H1 (cell line): ENCODE measurements around the gene INPP5K. TPM values are rescaled to one million over a fixed set of nuclear protein-coding genes. Genes with fewer than 3 reads are reported as not detected.

Experiments used
- CTCF ChIA-PET: fragments of 300-600 bp; sonication (Branson Sonifier 250); formaldehyde crosslinking; loops from one replicate; lab custom pipeline; 2021; ENCODE audit not compliant: partially characterized antibody; lab: Charles Lee
- POLR2A ChIA-PET: fragments of 300-600 bp; sonication (Branson Sonifier 250); formaldehyde crosslinking; loops from one replicate; lab custom pipeline; 2021; ENCODE audit warnings: inconsistent platforms; ENCODE audit not compliant: partially characterized antibody; lab: Charles Lee
- DNase-seq, 2 experiments: peaks; one replicate each; pipeline versions ENCODE4 v3.0.0 to v3.0.0-alpha.2; 2010 to 2022; ENCODE audit warnings: low spot score in 2 of 2, low read depth in 1 of 2, mixed read lengths in 1 of 2
- FAIRE-seq: peaks from 2 replicates; lab custom pipeline; 2011; peaks lifted over from hg19 to GRCh38; lab: Jason Lieb, UNC
- H2AFZ ChIP-seq: 2 replicates; pipeline ENCODE4 v1.8.1; 2012; ENCODE audit warnings: low read length, inconsistent platforms
- H2AK5ac ChIP-seq: 2 replicates; pipeline ENCODE4 v1.6.1; 2013; ENCODE audit warnings: low read depth, low read length
- H2BK120ac ChIP-seq: replicated peaks from 2 replicates; pipeline ENCODE3; 2013; ENCODE audit warnings: low read depth, low read length, inconsistent platforms
- H2BK12ac ChIP-seq: 2 replicates; pipeline ENCODE4 v1.6.1; 2013; ENCODE audit warnings: low read depth, low read length
- H2BK15ac ChIP-seq: 2 replicates; pipeline ENCODE4 v1.6.1; 2013; ENCODE audit warnings: low read length
- H2BK20ac ChIP-seq: 2 replicates; pipeline ENCODE4 v1.6.1; 2013; ENCODE audit warnings: low read length
- H2BK5ac ChIP-seq: 2 replicates; pipeline ENCODE4 v1.6.1; 2013; ENCODE audit warnings: low read depth, low read length
- H3K14ac ChIP-seq: 2 replicates; pipeline ENCODE4 v1.6.1; 2013; ENCODE audit warnings: inconsistent platforms; ENCODE audit not compliant: insufficient read length
- H3K18ac ChIP-seq: 2 replicates; pipeline ENCODE4 v1.6.1; 2013; ENCODE audit warnings: low read length; ENCODE audit errors: extremely low read depth
- H3K23ac ChIP-seq: 2 replicates; pipeline ENCODE4 v1.6.1; 2013; ENCODE audit warnings: inconsistent platforms; ENCODE audit not compliant: insufficient read length
- H3K23me2 ChIP-seq: 2 replicates; pipeline ENCODE4 v1.6.1; 2013; ENCODE audit warnings: low read depth, low read length
- H3K27ac ChIP-seq: 2 replicates; pipeline ENCODE4 v1.6.1; 2011; ENCODE audit warnings: low read depth, low read length, inconsistent platforms
- H3K27me3 ChIP-seq, 4 experiments: replicated peaks in 1 of 4; 1 replicate in 1 of 4; 2 replicates in 3 of 4; pipeline versions ENCODE4 v1.6.1 to v1.8.1; 2011 to 2013; ENCODE audit warnings: low read length in 3 of 4, mild to moderate bottlenecking in 3 of 4, inconsistent platforms in 2 of 4, mixed read lengths in 2 of 4, moderate library complexity in 1 of 4; ENCODE audit not compliant: control insufficient read depth in 3 of 4, insufficient read depth in 3 of 4; ENCODE audit errors: extremely low read depth in 1 of 4
- H3K36me3 ChIP-seq, 4 experiments: 2 replicates each; pipeline versions ENCODE4 v1.6.1 to v1.8.1; 2011 to 2013; ENCODE audit warnings: mild to moderate bottlenecking in 4 of 4, low read length in 3 of 4, moderate library complexity in 2 of 4, control low read depth in 1 of 4, inconsistent platforms in 1 of 4; ENCODE audit not compliant: insufficient read depth in 4 of 4, control insufficient read depth in 2 of 4
- H3K4ac ChIP-seq: replicated peaks from 2 replicates; pipeline ENCODE3; 2013; ENCODE audit warnings: low read length, low read depth, mixed read lengths, inconsistent platforms; ENCODE audit not compliant: insufficient read length
- H3K4me1 ChIP-seq, 4 experiments: replicated peaks in 1 of 4; 1 replicate in 1 of 4; 2 replicates in 3 of 4; pipeline versions ENCODE4 v1.6.1 to v1.8.1; 2011 to 2013; ENCODE audit warnings: low read length in 3 of 4, inconsistent platforms in 2 of 4, mixed read lengths in 1 of 4; ENCODE audit not compliant: insufficient read depth in 4 of 4, control insufficient read depth in 3 of 4
- H3K4me2 ChIP-seq, 2 experiments: 2 replicates each; pipeline versions ENCODE4 v1.6.1 to v1.8.1; 2011 to 2013; ENCODE audit warnings: low read depth in 2 of 2, low read length in 2 of 2, control low read depth in 1 of 2, inconsistent platforms in 1 of 2, mild to moderate bottlenecking in 1 of 2; ENCODE audit not compliant: insufficient read depth in 1 of 2
- H3K4me3 ChIP-seq, 4 experiments: fragments of 200-600, 300-600 bp in 1 of 4; sonication (generic), shearing (Covaris generic), sonication (Bioruptor Twin) in 1 of 4; 2 replicates each; pipeline versions ENCODE4 v1.5.1 to v1.8.1; 2011 to 2016; ENCODE audit warnings: low read length in 4 of 4, low read depth in 3 of 4, control low read depth in 2 of 4, inconsistent platforms in 2 of 4, mild to moderate bottlenecking in 2 of 4, mixed read lengths in 1 of 4, moderate library complexity in 1 of 4; ENCODE audit not compliant: insufficient read depth in 2 of 4; ENCODE audit errors: extremely low read depth in 1 of 4
- H3K56ac ChIP-seq: replicated peaks from 2 replicates; pipeline ENCODE3; 2013; ENCODE audit warnings: low read depth, mild to moderate bottlenecking, mixed read lengths, low read length, inconsistent platforms; ENCODE audit not compliant: insufficient read length
- H3K79me1 ChIP-seq: 2 replicates; pipeline ENCODE4 v1.6.1; 2013; ENCODE audit warnings: low read depth, low read length, control low read depth
- H3K79me2 ChIP-seq, 2 experiments: 2 replicates each; pipeline versions ENCODE4 v1.6.1 to v1.8.1; 2012 to 2013; ENCODE audit warnings: low read length in 2 of 2, mild to moderate bottlenecking in 2 of 2, inconsistent platforms in 1 of 2; ENCODE audit not compliant: insufficient read depth in 2 of 2, control insufficient read depth in 1 of 2
- H3K9ac ChIP-seq, 4 experiments: replicated peaks in 1 of 4; 1 replicate in 1 of 4; 2 replicates in 3 of 4; pipeline versions ENCODE4 v1.6.1 to v1.8.1; 2011 to 2013; ENCODE audit warnings: low read depth in 3 of 4, low read length in 3 of 4, control low read depth in 2 of 4, mild to moderate bottlenecking in 2 of 4, moderate library complexity in 2 of 4, inconsistent platforms in 1 of 4; ENCODE audit errors: extremely low read depth in 1 of 4
- H3K9me3 ChIP-seq, 2 experiments: 2 replicates each; pipeline versions ENCODE4 v1.6.1 to v1.8.1; 2012 to 2013; ENCODE audit warnings: mild to moderate bottlenecking in 2 of 2, moderate library complexity in 2 of 2, control low read depth in 1 of 2, inconsistent platforms in 1 of 2, low read depth in 1 of 2, low read length in 1 of 2, mixed read lengths in 1 of 2; ENCODE audit not compliant: insufficient read depth in 2 of 2
- H4K20me1 ChIP-seq, 2 experiments: replicated peaks in 1 of 2; 2 replicates each; pipeline versions ENCODE3 to v1.8.1; 2011 to 2013; ENCODE audit warnings: inconsistent platforms in 2 of 2, low read length in 2 of 2, mild to moderate bottlenecking in 1 of 2; ENCODE audit not compliant: insufficient read depth in 2 of 2, control insufficient read depth in 1 of 2
- H4K5ac ChIP-seq: 2 replicates; pipeline ENCODE4 v1.6.1; 2013; ENCODE audit warnings: low read length, low read depth, mixed read lengths, inconsistent platforms; ENCODE audit not compliant: insufficient read length
- H4K8ac ChIP-seq: 2 replicates; pipeline ENCODE4 v1.8.0; 2013; ENCODE audit warnings: mild to moderate bottlenecking, moderate library complexity, low read length, inconsistent platforms; ENCODE audit not compliant: insufficient read depth; ENCODE audit errors: extremely low read depth
- H4K91ac ChIP-seq: replicated peaks from 2 replicates; pipeline ENCODE3; 2013; ENCODE audit warnings: low read length, mixed read lengths, inconsistent platforms; ENCODE audit not compliant: insufficient read length
- POLR2AphosphoS5 ChIP-seq: IDR thresholded peaks from 2 replicates; pipeline ENCODE4 v1.6.1; 2011; ENCODE audit warnings: low read depth, low read length
- POU5F1 ChIP-seq: IDR thresholded peaks from 2 replicates; pipeline ENCODE4 v1.6.1; 2011; ENCODE audit warnings: low read depth, mild to moderate bottlenecking, low read length, moderate library complexity
- WGBS, 2 experiments: shearing (Covaris generic) in 1 of 2; methylation state at CpG; one replicate each; pipeline versions ENCODE4 v1.1.6 to v1.1.7; 2013 to 2015; ENCODE audit warnings: low lambda C conversion rate in 2 of 2, mixed read lengths in 2 of 2, inconsistent platforms in 1 of 2, low coverage in 1 of 2, missing lambda C conversion rate in 1 of 2; ENCODE audit not compliant: insufficient replicate concordance in 2 of 2, insufficient coverage in 1 of 2, insufficient read length in 1 of 2; ENCODE audit errors: extremely low coverage in 1 of 2, missing lambda C conversion rate in 1 of 2; 5-methylcytosine and 5-hydroxymethylcytosine counted together
- polyA plus RNA-seq, 7 experiments: library from polyadenylated mRNA; depleted of rRNA in 3 of 7; stranded (reverse) in 5 of 7; unstranded in 2 of 7; fragments of >200 nt in 5 of 7; fragments of 200-250 nt in 2 of 7; gene quantifications; 1 replicate in 5 of 7; 2 replicates in 1 of 7; 4 replicates in 1 of 7; pipeline versions ENCODE4 v1.2.1 to v1.2.3, GENCODE V29; 2011 to 2013; ENCODE audit warnings: missing spikeins in 2 of 7, mixed read lengths in 2 of 7
- total RNA-seq: library from RNA; stranded (reverse); fragmentation: NEBNext Ultra II Directional; extraction: Animal tissue kit (Norgen Biotek cat#: 25700); gene quantifications from 2 replicates; pipeline ENCODE4 v1.2.1, GENCODE V29; 2021

Gene INPP5K
- total and polyA plus RNA-seq, 2 of the 8 experiments (the other 6 are each of a cell fraction or from before 2014, with no cell fraction given): 21.0 to 24.1 TPM

- H3K27ac ChIP-seq: no peak overlapping the region
- no peak for FAIRE-seq
Measured at GRCh38 chr17:1461198-1461944, 55.0 kb downstream of the INPP5K start.

More at GRCh38 chr17:1461198-1461944, 55.0 kb downstream of the INPP5K start:
- WGBS, 2 experiments: 92% methylated on average over 18 of the region's 18 CpGs; no CpG with 5 or more reads in 1 of the 2 experiments
- Histone ChIP-seq H2AFZ (no peak overlapping the region), H3K4ac (peak overlapping the region; percentile 6), H3K23me2 (peaks cover 2% of the 10 kb centered on the region; the same call in 1 of the 2 replicates), H3K9me3 (no peaks in the 10 kb centered on the region), H3K23ac (no peak overlapping the region), H3K4me3 (no peak overlapping the region), H3K18ac (no peak overlapping the region), H2BK5ac (no peak overlapping the region), H3K27me3 (no peaks in the 10 kb centered on the region), H4K5ac (no peak overlapping the region), H2BK15ac (no peak overlapping the region), H4K20me1 (no peaks in the 10 kb centered on the region), H3K36me3 (no peaks in the 10 kb centered on the region; a peak in 1 of 8 replicates), H3K79me2 (no peaks in the 10 kb centered on the region), H3K4me2 (no peak overlapping the region), H3K14ac (no peak overlapping the region), H2BK12ac (no peak overlapping the region), H2BK20ac (no peak overlapping the region), H2BK120ac (no peak overlapping the region), H3K4me1 (peaks cover 0 to 2% (median 0%) of the 10 kb centered on the region in 4 experiments; a peak in 1 of 7 replicates), H2AK5ac (peak overlapping the region; percentile 77; the same call in 1 of the 2 replicates), H4K91ac (no peak overlapping the region), H3K9ac (no peak overlapping the region), H4K8ac (no peak overlapping the region), H3K56ac (no peak overlapping the region), H3K79me1 (no peaks in the 10 kb centered on the region; the same call in 1 of the 2 replicates)
- ChIA-PET CTCF (interaction anchor here (0.9 to 3.3 kb wide), 2 partner anchors 18 to 72 kb away, joined by 3 to 15 read pairs; no protein-coding TSS in a partner anchor), POLR2A (interaction anchor here (1.0 to 2.7 kb wide), 6 partner anchors 10 to 26 kb away, joined by 3 to 8 read pairs (median 3); no protein-coding TSS in a partner anchor)
- no peak for TF ChIP-seq POU5F1
- TF ChIP-seq POLR2AphosphoS5: 0 out of 2 replicates have a peak, but pooled peaks have one; percentile 50
- no peak for DNase-seq
